ENCODE data around the gene SPATA13.

Gene SPATA13

GRCh38 chr13:24161010-24161775 is 673 bp downstream of the SPATA13 start:
- DNase-seq: peak; percentile 30
- in situ Hi-C loops (cut with HindIII; ENCODE audit: low pct_ligation_motif_present, low pct_unique_long_range_greater_than_20kb, low sequenced_read_pairs): no loop called here

GRCh38 chr13:24161980-24162525 is 1.5 kb downstream of the SPATA13 start:
- no peak for DNase-seq
- in situ Hi-C loops (cut with HindIII; ENCODE audit: low pct_ligation_motif_present, low pct_unique_long_range_greater_than_20kb, low sequenced_read_pairs): no loop called here

GRCh38 chr13:24162604-24163003 is 2.1 kb downstream of the SPATA13 start:
- no peak for DNase-seq
- in situ Hi-C loops (cut with HindIII; ENCODE audit: low pct_ligation_motif_present, low pct_unique_long_range_greater_than_20kb, low sequenced_read_pairs): no loop called here

- in situ Hi-C loops (cut with HindIII; ENCODE audit: low pct_ligation_motif_present, low pct_unique_long_range_greater_than_20kb, low sequenced_read_pairs): no loop called here
- DNase-seq: no peak
Measured at GRCh38 chr13:24165746-24166145, 5.2 kb downstream of the SPATA13 start.

GRCh38 chr13:24166561-24166960 is 6.0 kb downstream of the SPATA13 start:
- no peak for DNase-seq
- in situ Hi-C loops (cut with HindIII; ENCODE audit: low pct_ligation_motif_present, low pct_unique_long_range_greater_than_20kb, low sequenced_read_pairs): no loop called here

- DNase-seq: no peak
- in situ Hi-C loops (cut with HindIII; ENCODE audit: low pct_ligation_motif_present, low pct_unique_long_range_greater_than_20kb, low sequenced_read_pairs): no loop called here
Measured at GRCh38 chr13:24167666-24168391, 7.3 kb downstream of the SPATA13 start.

- DNase-seq: no peak
Measured at GRCh38 chr13:24168392-24168750, 7.9 kb downstream of the SPATA13 start.

GRCh38 chr13:24168979-24169378 is 8.5 kb downstream of the SPATA13 start:
- no peak for DNase-seq
- in situ Hi-C loops (cut with HindIII; ENCODE audit: low pct_ligation_motif_present, low pct_unique_long_range_greater_than_20kb, low sequenced_read_pairs): no loop called here

More at GRCh38 chr13:24168392-24168750, 7.9 kb downstream of the SPATA13 start:
- in situ Hi-C loops (cut with HindIII; ENCODE audit: low pct_ligation_motif_present, low pct_unique_long_range_greater_than_20kb, low sequenced_read_pairs): no loop called here

- no peak for DNase-seq
- in situ Hi-C loops (cut with HindIII; ENCODE audit: low pct_ligation_motif_present, low pct_unique_long_range_greater_than_20kb, low sequenced_read_pairs): no loop called here
Measured at GRCh38 chr13:24172071-24172470, 11.6 kb downstream of the SPATA13 start.

GRCh38 chr13:24173795-24174194 is 13.3 kb downstream of the SPATA13 start:
- in situ Hi-C loops (cut with HindIII; ENCODE audit: low pct_ligation_motif_present, low pct_unique_long_range_greater_than_20kb, low sequenced_read_pairs): no loop called here
- no peak for DNase-seq

GRCh38 chr13:24175847-24176246 is 15.3 kb downstream of the SPATA13 start:
- no peak for DNase-seq
- in situ Hi-C loops (cut with HindIII; ENCODE audit: low pct_ligation_motif_present, low pct_unique_long_range_greater_than_20kb, low sequenced_read_pairs): no loop called here

GRCh38 chr13:24176351-24177101 is 16.0 kb downstream of the SPATA13 start:
- in situ Hi-C loops (cut with HindIII; ENCODE audit: low pct_ligation_motif_present, low pct_unique_long_range_greater_than_20kb, low sequenced_read_pairs): no loop called here

GRCh38 chr13:24178847-24179485 is 18.4 kb downstream of the SPATA13 start:
- in situ Hi-C loops (cut with HindIII; ENCODE audit: low pct_ligation_motif_present, low pct_unique_long_range_greater_than_20kb, low sequenced_read_pairs): no loop called here
- no peak for DNase-seq

More at GRCh38 chr13:24176351-24177101, 16.0 kb downstream of the SPATA13 start:
- no peak for DNase-seq

- in situ Hi-C loops (cut with HindIII; ENCODE audit: low pct_ligation_motif_present, low pct_unique_long_range_greater_than_20kb, low sequenced_read_pairs): no loop called here
- DNase-seq: no peak
Measured at GRCh38 chr13:24179486-24179850, 18.9 kb downstream of the SPATA13 start.

GRCh38 chr13:24180750-24181377 is 20.3 kb downstream of the SPATA13 start:
- in situ Hi-C loops (cut with HindIII; ENCODE audit: low pct_ligation_motif_present, low pct_unique_long_range_greater_than_20kb, low sequenced_read_pairs): no loop called here
- no peak for DNase-seq

GRCh38 chr13:24181991-24182702 is 21.6 kb downstream of the SPATA13 start:
- in situ Hi-C loops (cut with HindIII; ENCODE audit: low pct_ligation_motif_present, low pct_unique_long_range_greater_than_20kb, low sequenced_read_pairs): no loop called here
- no peak for DNase-seq

GRCh38 chr13:24182703-24183081 is 22.2 kb downstream of the SPATA13 start:
- in situ Hi-C loops (cut with HindIII; ENCODE audit: low pct_ligation_motif_present, low pct_unique_long_range_greater_than_20kb, low sequenced_read_pairs): no loop called here
- no peak for DNase-seq

GRCh38 chr13:24183741-24184182 is 23.2 kb downstream of the SPATA13 start:
- in situ Hi-C loops (cut with HindIII; ENCODE audit: low pct_ligation_motif_present, low pct_unique_long_range_greater_than_20kb, low sequenced_read_pairs): no loop called here
- DNase-seq: peak; percentile 54

Data from ACHN (cell line).